ENCODE results near the gene RGS6. TPM values are rescaled to one million over a fixed set of nuclear protein-coding genes. Genes with fewer than 3 reads are reported as not detected.

RGS6 gene
- total and polyA plus RNA-seq, 9 donors = 3.7 to 9.3 (median 6.2) TPM

DNA sequence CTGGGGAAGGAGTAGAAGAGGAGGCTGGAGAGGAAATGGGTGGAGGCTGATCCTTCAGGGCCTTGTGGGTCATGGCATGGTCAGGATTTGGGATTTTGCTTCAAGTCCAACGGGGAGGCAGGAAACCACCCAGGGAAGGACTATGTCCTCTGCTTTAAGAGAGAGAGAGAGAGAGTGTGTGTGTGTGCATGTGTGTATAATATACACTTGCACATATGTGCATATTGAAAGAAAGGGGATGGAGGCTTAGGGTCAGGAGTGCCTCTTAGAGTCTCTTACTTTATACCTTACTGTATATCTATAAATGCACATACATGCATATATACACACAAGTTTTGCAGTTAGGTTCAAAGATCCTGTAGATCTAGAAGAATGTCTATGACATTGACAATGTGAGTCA lies 94.8 kb downstream of the RGS6 start:
- WGBS (ENCODE audit: insufficient coverage) = no CpG with 5 or more reads among the region's 1 CpG
- H3K36me3 ChIP-seq (ENCODE audit: control insufficient read depth, insufficient read depth, low read length) = no peaks in the 10 kb centered on the region

GRCh38 chr14:72033365-72033764 lies 101.1 kb downstream of the RGS6 start:
- no peaks in the 10 kb centered on the region for H3K36me3 ChIP-seq (ENCODE audit: control insufficient read depth, insufficient read depth, low read length)
- H3K4me3 ChIP-seq (ENCODE audit: low read length) = no peak overlapping the region
- H3K9me3 ChIP-seq (replicated peaks; ENCODE audit: control insufficient read depth, low read depth, low read length) = no peaks in the 10 kb centered on the region
- no peak for DNase-seq
- no peak overlapping the region for H3K27ac ChIP-seq (ENCODE audit: low read length)
- H3K27me3 ChIP-seq (ENCODE audit: control insufficient read depth, insufficient read depth, low read length) = no peaks in the 10 kb centered on the region
- WGBS (ENCODE audit: insufficient coverage) = no CpG with 5 or more reads among the region's 4 CpGs
- no peaks in the 10 kb centered on the region for H3K4me1 ChIP-seq (ENCODE audit: control insufficient read depth, insufficient read depth, low read length)

More for the DNA sequence above, 94.8 kb downstream of the RGS6 start:
- Histone ChIP-seq H3K27me3 (ENCODE audit: control insufficient read depth, insufficient read depth, low read length) (no peaks in the 10 kb centered on the region), H3K4me3 (ENCODE audit: low read length) (no peak overlapping the region), H3K27ac (ENCODE audit: low read length) (no peak overlapping the region), H3K4me1 (ENCODE audit: control insufficient read depth, insufficient read depth, low read length) (no peaks in the 10 kb centered on the region), H3K9me3 (replicated peaks; ENCODE audit: control insufficient read depth, low read depth, low read length) (no peaks in the 10 kb centered on the region)
- no peak for DNase-seq

- H3K27me3 ChIP-seq (ENCODE audit: control insufficient read depth, insufficient read depth, low read length) = no peaks in the 10 kb centered on the region
- no peaks in the 10 kb centered on the region for H3K36me3 ChIP-seq (ENCODE audit: control insufficient read depth, insufficient read depth, low read length)
- H3K27ac ChIP-seq (ENCODE audit: low read length) = no peak overlapping the region
- no peak for DNase-seq
- no peaks in the 10 kb centered on the region for H3K4me1 ChIP-seq (ENCODE audit: control insufficient read depth, insufficient read depth, low read length)
- peaks cover 11% of the 10 kb centered on the region for H3K9me3 ChIP-seq (replicated peaks; ENCODE audit: control insufficient read depth, low read depth, low read length)
- H3K4me3 ChIP-seq (ENCODE audit: low read length) = no peak overlapping the region
Observed at GRCh38 chr14:72040528-72040927, 108.3 kb downstream of the RGS6 start.

- no peak overlapping the region for H3K4me3 ChIP-seq (ENCODE audit: low read length)
- no peaks in the 10 kb centered on the region for H3K36me3 ChIP-seq (ENCODE audit: control insufficient read depth, insufficient read depth, low read length)
- DNase-seq = no peak
- peaks cover 11% of the 10 kb centered on the region for H3K9me3 ChIP-seq (replicated peaks; ENCODE audit: control insufficient read depth, low read depth, low read length)
- H3K4me1 ChIP-seq (ENCODE audit: control insufficient read depth, insufficient read depth, low read length) = no peaks in the 10 kb centered on the region
- no peaks in the 10 kb centered on the region for H3K27me3 ChIP-seq (ENCODE audit: control insufficient read depth, insufficient read depth, low read length)
- WGBS (ENCODE audit: insufficient coverage) = no CpG with 5 or more reads among the region's 2 CpGs
- H3K27ac ChIP-seq (ENCODE audit: low read length) = no peak overlapping the region
Observed at GRCh38 chr14:72045271-72045670, 113.0 kb downstream of the RGS6 start.

DNA sequence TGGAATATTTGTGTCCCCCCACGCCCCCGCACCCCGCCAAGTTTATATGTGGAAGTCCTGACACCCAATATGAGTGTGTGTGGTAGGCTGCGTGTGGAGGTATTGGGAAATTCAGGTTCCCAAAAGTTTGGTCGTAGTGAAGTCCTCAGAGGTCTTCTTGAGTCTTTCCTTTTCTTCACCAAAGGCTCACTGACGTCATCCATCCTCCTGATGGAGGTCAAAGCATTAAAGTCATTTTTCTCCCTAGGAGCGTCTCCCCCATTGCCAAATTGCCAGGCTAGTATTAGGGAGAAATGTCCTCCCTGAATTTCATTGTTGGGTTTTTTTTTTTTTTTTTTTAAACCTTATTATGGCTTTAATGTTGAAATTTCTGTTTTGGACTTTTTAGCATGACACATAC lies 113.7 kb downstream of the RGS6 start:
- no peak overlapping the region for H3K4me3 ChIP-seq (ENCODE audit: low read length)
- no peak for DNase-seq
- H3K36me3 ChIP-seq (ENCODE audit: control insufficient read depth, insufficient read depth, low read length) = no peaks in the 10 kb centered on the region
- H3K27ac ChIP-seq (ENCODE audit: low read length) = no peak overlapping the region
- no CpG with 5 or more reads among the region's 7 CpGs for WGBS (ENCODE audit: insufficient coverage)
- no peaks in the 10 kb centered on the region for H3K27me3 ChIP-seq (ENCODE audit: control insufficient read depth, insufficient read depth, low read length)
- H3K9me3 ChIP-seq (replicated peaks; ENCODE audit: control insufficient read depth, low read depth, low read length) = peaks cover 7% of the 10 kb centered on the region
- H3K4me1 ChIP-seq (ENCODE audit: control insufficient read depth, insufficient read depth, low read length) = no peaks in the 10 kb centered on the region

DNA sequence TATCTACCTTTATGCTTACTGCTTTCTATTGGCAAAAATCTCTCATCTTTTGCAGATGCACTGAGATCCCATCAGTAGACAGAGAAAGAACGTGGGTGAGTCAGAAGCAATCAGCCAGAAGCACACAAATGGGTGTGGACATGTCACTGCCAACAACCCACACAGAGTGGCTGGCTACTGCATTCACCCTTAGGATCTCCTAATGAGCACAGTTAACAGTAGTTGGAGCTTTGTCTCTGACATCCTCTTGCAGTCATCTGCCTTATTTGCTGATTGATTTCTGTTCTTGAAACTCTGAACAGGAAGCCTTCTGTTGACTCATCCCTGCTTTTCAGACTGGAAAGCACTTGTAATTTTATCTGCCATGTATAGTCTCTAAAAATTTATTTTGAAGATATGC lies 117.2 kb downstream of the RGS6 start:
- H3K9me3 ChIP-seq (replicated peaks; ENCODE audit: control insufficient read depth, low read depth, low read length) = no peaks in the 10 kb centered on the region

GRCh38 chr14:72052356-72052755 lies 120.1 kb downstream of the RGS6 start:
- peak; percentile 7 for DNase-seq
- no peak overlapping the region for H3K27ac ChIP-seq (ENCODE audit: low read length)
- H3K4me3 ChIP-seq (ENCODE audit: low read length) = no peak overlapping the region
- no peaks in the 10 kb centered on the region for H3K9me3 ChIP-seq (replicated peaks; ENCODE audit: control insufficient read depth, low read depth, low read length)
- no peaks in the 10 kb centered on the region for H3K36me3 ChIP-seq (ENCODE audit: control insufficient read depth, insufficient read depth, low read length)
- H3K27me3 ChIP-seq (ENCODE audit: control insufficient read depth, insufficient read depth, low read length) = no peaks in the 10 kb centered on the region
- H3K4me1 ChIP-seq (ENCODE audit: control insufficient read depth, insufficient read depth, low read length) = no peaks in the 10 kb centered on the region
- WGBS (ENCODE audit: insufficient coverage) = no CpG with 5 or more reads among the region's 2 CpGs

More for the DNA sequence above, 117.2 kb downstream of the RGS6 start:
- WGBS (ENCODE audit: insufficient coverage) = no CpG with 5 or more reads among the region's 1 CpG
- H3K27ac ChIP-seq (ENCODE audit: low read length) = no peak overlapping the region
- no peaks in the 10 kb centered on the region for H3K27me3 ChIP-seq (ENCODE audit: control insufficient read depth, insufficient read depth, low read length)
- no peaks in the 10 kb centered on the region for H3K4me1 ChIP-seq (ENCODE audit: control insufficient read depth, insufficient read depth, low read length)
- DNase-seq = no peak
- H3K36me3 ChIP-seq (ENCODE audit: control insufficient read depth, insufficient read depth, low read length) = no peaks in the 10 kb centered on the region
- no peak overlapping the region for H3K4me3 ChIP-seq (ENCODE audit: low read length)

GRCh38 chr14:72053651-72054050 lies 121.4 kb downstream of the RGS6 start:
- Histone ChIP-seq H3K27me3 (ENCODE audit: control insufficient read depth, insufficient read depth, low read length) (no peaks in the 10 kb centered on the region), H3K36me3 (ENCODE audit: control insufficient read depth, insufficient read depth, low read length) (no peaks in the 10 kb centered on the region), H3K4me1 (ENCODE audit: control insufficient read depth, insufficient read depth, low read length) (peaks cover 3% of the 10 kb centered on the region), H3K27ac (ENCODE audit: low read length) (no peak overlapping the region), H3K4me3 (ENCODE audit: low read length) (no peak overlapping the region), H3K9me3 (replicated peaks; ENCODE audit: control insufficient read depth, low read depth, low read length) (no peaks in the 10 kb centered on the region)
- DNase-seq = no peak
- WGBS (ENCODE audit: insufficient coverage) = no CpG with 5 or more reads among the region's 3 CpGs

GRCh38 chr14:72054911-72055310 lies 122.7 kb downstream of the RGS6 start:
- H3K36me3 ChIP-seq (ENCODE audit: control insufficient read depth, insufficient read depth, low read length) = no peaks in the 10 kb centered on the region
- no peaks in the 10 kb centered on the region for H3K27me3 ChIP-seq (ENCODE audit: control insufficient read depth, insufficient read depth, low read length)
- DNase-seq = peak; percentile 15
- H3K4me1 ChIP-seq (ENCODE audit: control insufficient read depth, insufficient read depth, low read length) = peaks cover 3% of the 10 kb centered on the region
- no peaks in the 10 kb centered on the region for H3K9me3 ChIP-seq (replicated peaks; ENCODE audit: control insufficient read depth, low read depth, low read length)
- no peak overlapping the region for H3K27ac ChIP-seq (ENCODE audit: low read length)
- WGBS (ENCODE audit: insufficient coverage) = no CpG with 5 or more reads among the region's 4 CpGs
- no peak overlapping the region for H3K4me3 ChIP-seq (ENCODE audit: low read length)

DNA sequence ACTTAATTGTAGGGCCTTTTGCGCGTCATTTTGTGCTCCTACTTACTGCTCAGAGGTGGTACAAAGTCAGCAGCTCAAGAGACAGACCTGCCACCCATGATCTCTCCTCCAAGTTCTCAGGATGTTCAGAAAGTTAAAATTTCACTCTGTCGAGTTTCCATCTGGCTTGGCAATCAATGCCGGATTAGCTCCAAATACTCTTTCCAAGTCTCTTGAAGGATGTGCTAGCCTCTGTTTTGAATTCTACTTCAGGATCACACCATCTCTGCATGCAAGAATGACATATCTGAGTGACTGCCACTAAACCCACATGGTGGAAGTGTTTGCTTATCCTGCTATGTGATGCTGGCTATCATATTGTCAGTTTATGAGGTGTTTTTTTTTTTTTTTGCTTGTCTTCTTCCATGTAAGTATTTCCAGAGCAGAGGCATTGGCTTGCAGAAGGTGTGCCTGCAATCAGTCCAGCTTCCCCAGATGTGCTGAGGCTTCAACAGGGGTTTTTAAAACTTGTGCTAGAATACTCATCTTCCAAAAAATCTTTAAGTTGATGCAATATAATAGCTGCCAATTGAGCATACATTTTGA lies 125.6 kb downstream of the RGS6 start:
- peak; percentile 85 for DNase-seq
- no peaks in the 10 kb centered on the region for H3K9me3 ChIP-seq (replicated peaks; ENCODE audit: control insufficient read depth, low read depth, low read length)
- no peaks in the 10 kb centered on the region for H3K36me3 ChIP-seq (ENCODE audit: control insufficient read depth, insufficient read depth, low read length)
- peaks cover 3% of the 10 kb centered on the region for H3K4me1 ChIP-seq (ENCODE audit: control insufficient read depth, insufficient read depth, low read length)
- H3K27ac ChIP-seq (ENCODE audit: low read length) = peak overlapping the region; percentile 9
- no peaks in the 10 kb centered on the region for H3K27me3 ChIP-seq (ENCODE audit: control insufficient read depth, insufficient read depth, low read length)
- no peak overlapping the region for H3K4me3 ChIP-seq (ENCODE audit: low read length)
- 56% methylated on average over 4 of the region's 4 CpGs for WGBS (ENCODE audit: insufficient coverage)

- DNase-seq = no peak
- no peaks in the 10 kb centered on the region for H3K36me3 ChIP-seq (ENCODE audit: control insufficient read depth, insufficient read depth, low read length)
- no peaks in the 10 kb centered on the region for H3K9me3 ChIP-seq (replicated peaks; ENCODE audit: control insufficient read depth, low read depth, low read length)
- H3K4me1 ChIP-seq (ENCODE audit: control insufficient read depth, insufficient read depth, low read length) = peaks cover 3% of the 10 kb centered on the region
- no peak overlapping the region for H3K4me3 ChIP-seq (ENCODE audit: low read length)
- WGBS (ENCODE audit: insufficient coverage) = no CpG with 5 or more reads among the region's 3 CpGs
- no peaks in the 10 kb centered on the region for H3K27me3 ChIP-seq (ENCODE audit: control insufficient read depth, insufficient read depth, low read length)
- H3K27ac ChIP-seq (ENCODE audit: low read length) = no peak overlapping the region
Observed at GRCh38 chr14:72060460-72060859, 128.2 kb downstream of the RGS6 start.
